A549 treated with DMSO at 1 μM for 4 hours (cell line): Measurements from ENCODE around the gene C6orf118. TPM values are rescaled to one million over a fixed set of nuclear protein-coding genes. Genes with fewer than 3 reads are reported as not detected.

Experiments
- total RNA-seq: library from RNA; stranded (reverse); fragments of 200-300 nt; extraction: Qiagen RNA extraction; gene quantifications from 5 replicates; pipeline ENCODE4 v1.2.3, GENCODE V29; 2022; ENCODE audit warnings: low read depth

The C6orf118 gene
- 0.05 to 0.28 TPM (median 0.16 TPM) in 5 replicates for total RNA-seq

GRCh38 chr6:165308926-165309731 is at the start of gene C6orf118:
TSS of gene C6orf118 (minus strand) at chr6:165309605. CDS start at chr6:165309586, 19 bp downstream.

